Endothelial cell of umbilical vein (primary cell): ENCODE measurements around the gene RPS27.

Experiments
- POLR2A ChIP-seq: IDR thresholded peaks from 2 replicates; pipeline ENCODE4 v1.6.1; 2012; ENCODE audit warnings: low read depth, mild to moderate bottlenecking, control low read depth, low read length
- TF ChIP-seq, protein P1 (sequence below), 2 donors: IDR thresholded peaks; 1 replicate in 1 of 2; 2 replicates in 1 of 2; pipeline ENCODE4 v1.5.1; 2011; ENCODE audit warnings: low read length in 2 of 2, mild to moderate bottlenecking in 2 of 2, moderate library complexity in 2 of 2, control low read depth in 1 of 2, inconsistent platforms in 1 of 2, low read depth in 1 of 2; ENCODE audit not compliant: insufficient read depth in 1 of 2; ENCODE audit errors: extremely low read depth in 1 of 2

DNA sequence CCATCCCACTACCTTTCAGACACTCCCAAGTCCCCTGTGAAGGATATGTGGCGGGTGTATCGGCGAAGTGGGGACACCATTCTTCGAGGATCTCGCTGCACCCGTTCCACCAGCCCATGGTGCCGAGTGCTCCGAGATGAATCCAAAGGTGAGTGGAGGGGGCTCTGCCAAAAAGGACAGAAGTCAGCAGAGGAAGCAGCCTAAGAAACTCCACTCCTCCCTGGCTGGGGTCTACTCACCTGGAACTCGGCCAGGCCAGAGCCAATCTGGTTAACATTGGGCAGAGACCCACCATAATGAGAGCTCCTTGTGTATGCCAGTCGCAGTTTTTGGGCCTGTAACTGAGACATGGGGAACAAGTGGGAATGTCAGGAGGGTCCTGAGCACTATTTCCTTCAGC is 35.7 kb upstream of the RPS27 start:
- TF ChIP-seq, protein P1, sequence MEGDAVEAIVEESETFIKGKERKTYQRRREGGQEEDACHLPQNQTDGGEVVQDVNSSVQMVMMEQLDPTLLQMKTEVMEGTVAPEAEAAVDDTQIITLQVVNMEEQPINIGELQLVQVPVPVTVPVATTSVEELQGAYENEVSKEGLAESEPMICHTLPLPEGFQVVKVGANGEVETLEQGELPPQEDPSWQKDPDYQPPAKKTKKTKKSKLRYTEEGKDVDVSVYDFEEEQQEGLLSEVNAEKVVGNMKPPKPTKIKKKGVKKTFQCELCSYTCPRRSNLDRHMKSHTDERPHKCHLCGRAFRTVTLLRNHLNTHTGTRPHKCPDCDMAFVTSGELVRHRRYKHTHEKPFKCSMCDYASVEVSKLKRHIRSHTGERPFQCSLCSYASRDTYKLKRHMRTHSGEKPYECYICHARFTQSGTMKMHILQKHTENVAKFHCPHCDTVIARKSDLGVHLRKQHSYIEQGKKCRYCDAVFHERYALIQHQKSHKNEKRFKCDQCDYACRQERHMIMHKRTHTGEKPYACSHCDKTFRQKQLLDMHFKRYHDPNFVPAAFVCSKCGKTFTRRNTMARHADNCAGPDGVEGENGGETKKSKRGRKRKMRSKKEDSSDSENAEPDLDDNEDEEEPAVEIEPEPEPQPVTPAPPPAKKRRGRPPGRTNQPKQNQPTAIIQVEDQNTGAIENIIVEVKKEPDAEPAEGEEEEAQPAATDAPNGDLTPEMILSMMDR (IDR thresholded peaks at IDR 0.05; ENCODE audit: extremely low read depth in 1 of 2, insufficient read depth in 1 of 2, low read depth in 1 of 2, low read length in 2 of 2) = no peak
- TF ChIP-seq POLR2A = no peak
